HG02610 (cell line): Measurements from ENCODE around the gene MED13L.
"Not testable (repeated sequence)": the region's sequence is repeated elsewhere in the genome, so short reads cannot be mapped to it uniquely, and the experiment has no call there.

Source experiments
- ATAC-seq: cut with Tn5 transposase; IDR thresholded peaks from one replicate; pipeline ENCODE4 v1.9.1; 2021; ENCODE audit warnings: mild to moderate bottlenecking, moderate library complexity; ENCODE audit not compliant: unreplicated experiment

Gene MED13L

GRCh38 chr12:116249938-116250337 is 27.6 kb downstream of the MED13L start:
- ATAC-seq = no peak

- ATAC-seq = no peak
These were observed 28.6 kb downstream of the MED13L start for GRCh38 chr12:116248930-116249329.

GRCh38 chr12:116248433-116248832 is 29.1 kb downstream of the MED13L start:
- no peak for ATAC-seq

- no peak for ATAC-seq
These were observed 30.1 kb downstream of the MED13L start for GRCh38 chr12:116247377-116247776.

- no peak for ATAC-seq
These were observed 30.9 kb downstream of the MED13L start for GRCh38 chr12:116246490-116247179.

GRCh38 chr12:116245189-116245588 is 32.3 kb downstream of the MED13L start:
- no peak for ATAC-seq

GRCh38 chr12:116244474-116245090 is 32.9 kb downstream of the MED13L start:
- ATAC-seq = no peak

GRCh38 chr12:116244001-116244400 is 33.5 kb downstream of the MED13L start:
- no peak for ATAC-seq

- ATAC-seq = no peak
These were observed 34.8 kb downstream of the MED13L start for GRCh38 chr12:116242740-116243139.

GRCh38 chr12:116241157-116241759 is 36.2 kb downstream of the MED13L start:
- no peak for ATAC-seq

GRCh38 chr12:116238570-116239119 is 38.8 kb downstream of the MED13L start:
- ATAC-seq = not testable (repeated sequence)

GRCh38 chr12:116238149-116238548 is 39.3 kb downstream of the MED13L start:
- no peak for ATAC-seq

- ATAC-seq = no peak
These were observed 40.5 kb downstream of the MED13L start for GRCh38 chr12:116236976-116237375.

GRCh38 chr12:116236148-116236731 is 41.3 kb downstream of the MED13L start:
- no peak for ATAC-seq

- ATAC-seq = not testable (repeated sequence)
These were observed 43.3 kb downstream of the MED13L start for GRCh38 chr12:116234148-116234547.

GRCh38 chr12:116233669-116234068 is 43.8 kb downstream of the MED13L start:
- no peak for ATAC-seq

- no peak for ATAC-seq
These were observed 49.7 kb downstream of the MED13L start for GRCh38 chr12:116227811-116228210.

GRCh38 chr12:116226026-116226425 is 51.5 kb downstream of the MED13L start:
- ATAC-seq = no peak

- no peak for ATAC-seq
These were observed 55.1 kb downstream of the MED13L start for GRCh38 chr12:116222358-116222757.

- no peak for ATAC-seq
These were observed 56.7 kb downstream of the MED13L start for GRCh38 chr12:116220756-116221155.

GRCh38 chr12:116217045-116217735 is 60.3 kb downstream of the MED13L start:
- ATAC-seq = no peak
